NCI-H524 treated with DMSO at 0.1 percent for 48 hours (cell line): ENCODE data around the gene IL10RB.
"Not testable (repeated sequence)": the region's sequence is repeated elsewhere in the genome, so short reads cannot be mapped to it uniquely, and the experiment has no call there.

Experiments
- DNase-seq: peaks from one replicate; lab custom pipeline; 2025; lab: John Stamatoyannopoulos, UW

The IL10RB gene

GRCh38 chr21:33266050-33266788 is at the start of gene IL10RB:
IL10RB (plus strand) TSS chr21:33266367; CDS start chr21:33266466, 99 bp downstream.
- DNase-seq = peak; percentile 44

GRCh38 chr21:33217138-33217520 is 49.0 kb upstream of the IL10RB start:
- no peak for DNase-seq

GRCh38 chr21:33219300-33219699 is 46.9 kb upstream of the IL10RB start:
- no peak for DNase-seq

GRCh38 chr21:33219954-33220353 is 46.2 kb upstream of the IL10RB start:
- no peak for DNase-seq

GRCh38 chr21:33225376-33225775 is 40.8 kb upstream of the IL10RB start:
- not testable (repeated sequence) for DNase-seq

- no peak for DNase-seq
Measured at GRCh38 chr21:33228455-33228854, 37.7 kb upstream of the IL10RB start.

- DNase-seq = peak; percentile 49
Measured at GRCh38 chr21:33229099-33229783, 36.9 kb upstream of the IL10RB start.

GRCh38 chr21:33229784-33230544 is 36.2 kb upstream of the IL10RB start, which contains the start of gene IFNAR2:
IFNAR2 (plus strand) TSS chr21:33229938; CDS start chr21:33241923, 11,985 bp downstream.
- DNase-seq = no peak

- peak; percentile 20 for DNase-seq
Measured at GRCh38 chr21:33230545-33231324, 35.4 kb upstream of the IL10RB start.

- no peak for DNase-seq
Measured at GRCh38 chr21:33231526-33231925, 34.6 kb upstream of the IL10RB start.

GRCh38 chr21:33232291-33233034 is 33.7 kb upstream of the IL10RB start:
- DNase-seq = no peak

GRCh38 chr21:33234635-33235520 is 31.3 kb upstream of the IL10RB start:
- DNase-seq = no peak

- DNase-seq = no peak
Measured at GRCh38 chr21:33236013-33236686, 30.0 kb upstream of the IL10RB start.

- no peak for DNase-seq
Measured at GRCh38 chr21:33236766-33237165, 29.4 kb upstream of the IL10RB start.

- DNase-seq = no peak
Measured at GRCh38 chr21:33237486-33237885, 28.7 kb upstream of the IL10RB start.

- no peak for DNase-seq
Measured at GRCh38 chr21:33238146-33238545, 28.0 kb upstream of the IL10RB start.

- no peak for DNase-seq
Measured at GRCh38 chr21:33238565-33239255, 27.5 kb upstream of the IL10RB start.

- DNase-seq = not testable (repeated sequence)
Measured at GRCh38 chr21:33239559-33240127, 26.5 kb upstream of the IL10RB start.

- DNase-seq = no peak
Measured at GRCh38 chr21:33240404-33240803, 25.8 kb upstream of the IL10RB start.
